ENCODE measurements around the gene SYNGR2. TPM values are rescaled to one million over a fixed set of nuclear protein-coding genes. Genes with fewer than 3 reads are reported as not detected.
A peak's percentile ranks its signal among the peaks of the same experiment; 100 is the strongest.

Gene SYNGR2
- total and polyA plus RNA-seq, 2 of the 8 experiments (the other 6 are each of a cell fraction or from before 2014, with no cell fraction given), result 50.0 to 139 TPM

GRCh38 chr17:78168242-78168902, at the start of gene SYNGR2 (continued):
- TF ChIP-seq SIN3A (conservative IDR thresholded peaks at IDR 0.05 in 1 of 2, IDR thresholded peaks at IDR 0.05 in 1 of 2; ENCODE audit: low read depth in 1 of 2, low read length in 2 of 2) (0 out of 4 replicates have a peak, but pooled peaks of 1 of the 2 experiments have one; percentile 20), TAF1 (IDR thresholded peaks at IDR 0.05; ENCODE audit: low read depth, low read length) (peak; percentile 50; the same call in 1 of the 2 replicates), BCL11A (IDR thresholded peaks at IDR 0.05; ENCODE audit: low read depth in 2 of 2, low read length in 2 of 2) (no peak), CBX5 (IDR thresholded peaks at IDR 0.05; ENCODE audit: low read depth, low read length) (no peak), YY1 (IDR thresholded peaks at IDR 0.05; ENCODE audit: low read depth, low read length) (peak; percentile 47; the same call in 1 of the 2 replicates), CREB1 (IDR thresholded peaks at IDR 0.05) (no peak; the same call in 1 of the 2 replicates), EGR1 (IDR thresholded peaks at IDR 0.05; ENCODE audit: borderline replicate concordance, low read depth, low read length) (peak; percentile 26; the same call in 1 of the 2 replicates), GABPA (IDR thresholded peaks at IDR 0.05; ENCODE audit: borderline replicate concordance, insufficient read depth, low read length) (0 out of 2 replicates have a peak, but pooled peaks have one; percentile 38), JUND (IDR thresholded peaks at IDR 0.05; ENCODE audit: low read length) (no peak), KDM4A (IDR thresholded peaks at IDR 0.05; ENCODE audit: low read depth, low read length, severe bottlenecking) (peak; percentile 84), SP1 (IDR thresholded peaks at IDR 0.05; ENCODE audit: low read depth, low read length) (peak; percentile 17; the same call in 1 of the 2 replicates), CHD2 (IDR thresholded peaks at IDR 0.05; ENCODE audit: low read length) (peak; percentile 68)

Measured in H1 (cell line).